HEK293 (cell line): ENCODE results near the gene ANAPC5.

Source experiments
- CTCF ChIP-seq: fragments of 450-650 bp; formaldehyde crosslinking; IDR thresholded peaks from 2 replicates; pipeline ENCODE4 v1.5.1; 2016; ENCODE audit warnings: missing biosample characterization, missing genetic modification characterization
- MYNN ChIP-seq: fragments of 450-650 bp; formaldehyde crosslinking; IDR thresholded peaks from 2 replicates; pipeline ENCODE4 v1.5.1; 2016; ENCODE audit warnings: missing biosample characterization, missing genetic modification characterization, borderline replicate concordance
- PBX3 ChIP-seq: sonication (generic); formaldehyde crosslinking; IDR thresholded peaks from 2 replicates; pipeline ENCODE4 v1.8.1; 2022; ENCODE audit warnings: mild to moderate bottlenecking, moderate library complexity, missing genetic modification reagents
- ZBTB1 ChIP-seq: fragments of 450-650 bp; formaldehyde crosslinking; IDR thresholded peaks from 2 replicates; pipeline ENCODE4 v1.5.1; 2016; ENCODE audit warnings: missing biosample characterization, missing genetic modification characterization
- ZBTB17 ChIP-seq: fragments of 450-650 bp; formaldehyde crosslinking; IDR thresholded peaks from 2 replicates; pipeline ENCODE4 v1.5.1; 2016; ENCODE audit warnings: missing biosample characterization, missing genetic modification characterization
- ZNF133 ChIP-seq: fragments of 450-650 bp; formaldehyde crosslinking; IDR thresholded peaks from 2 replicates; pipeline ENCODE4 v1.5.1; 2016; ENCODE audit warnings: missing biosample characterization, missing genetic modification characterization
- ZNF26 ChIP-seq: fragments of 450-650 bp; formaldehyde crosslinking; IDR thresholded peaks from 2 replicates; pipeline ENCODE4 v1.5.1; 2016; ENCODE audit warnings: missing biosample characterization, missing genetic modification characterization
- ZNF473 ChIP-seq: fragments of 450-650 bp; formaldehyde crosslinking; IDR thresholded peaks from 2 replicates; pipeline ENCODE4 v1.5.1; 2017; ENCODE audit warnings: missing biosample characterization, missing genetic modification characterization
- ZNF768 ChIP-seq: fragments of 450-650 bp; formaldehyde crosslinking; IDR thresholded peaks from 2 replicates; pipeline ENCODE4 v1.5.1; 2018; ENCODE audit warnings: missing biosample characterization, mild to moderate bottlenecking, missing genetic modification characterization
- ZNF830 ChIP-seq: fragments of 450-650 bp; IDR thresholded peaks from 2 replicates; pipeline ENCODE4 v1.5.0; 2018; ENCODE audit warnings: missing biosample characterization, missing genetic modification characterization, low read depth, mild to moderate bottlenecking, moderate library complexity

GRCh38 chr12:121293603-121294002 lies 58.6 kb downstream of the ANAPC5 start:
- no peak for TF ChIP-seq ZNF473 (tag by site-specific recombination)
- TF ChIP-seq CTCF (tag by site-specific recombination) = no peak
- TF ChIP-seq ZBTB1 (tag by site-specific recombination) = no peak
- TF ChIP-seq MYNN (tag by site-specific recombination) = no peak
- no peak for TF ChIP-seq ZNF768 (tag by site-specific recombination)
- TF ChIP-seq ZNF830 = no peak
- no peak for TF ChIP-seq PBX3 (CRISPR knock-in tag)
- no peak for TF ChIP-seq ZNF26 (tag by site-specific recombination)
- no peak for TF ChIP-seq ZBTB17 (tag by site-specific recombination)
- no peak for TF ChIP-seq ZNF133 (tag by site-specific recombination)
